ENCODE results near the gene ARHGAP9. TPM values are rescaled to one million over a fixed set of nuclear protein-coding genes. Genes with fewer than 3 reads are reported as not detected.
"Not testable (repeated sequence)": the region's sequence is repeated elsewhere in the genome, so short reads cannot be mapped to it uniquely, and the experiment has no call there.

The ARHGAP9 gene
- total and polyA plus RNA-seq, 2 donors (not counting 1 experiment from before 2014, with no cell fraction given) = under 0.01 to 0.08 TPM

GRCh38 chr12:57498132-57498502 lies 18.5 kb upstream of the ARHGAP9 start:
- Histone ChIP-seq H2AFZ (ENCODE audit: low read length) (no peak overlapping the region), H3K79me2 (ENCODE audit: control insufficient read depth, insufficient read depth, low read length) (no peaks in the 10 kb centered on the region), H3K36me3 (ENCODE audit: control insufficient read depth, insufficient read depth, low read length) (peaks cover 21% of the 10 kb centered on the region), H4K20me1 (ENCODE audit: control insufficient read depth, extremely low read depth, insufficient read depth, low read length) (no peaks in the 10 kb centered on the region), H3K4me2 (ENCODE audit: extremely low read depth, insufficient read depth, low read length) (no peak overlapping the region), H3K9ac (ENCODE audit: insufficient read depth, low read length) (no peak overlapping the region), H3K27ac (ENCODE audit: insufficient read depth, low read length) (no peak overlapping the region), H3K27me3 (ENCODE audit: control insufficient read depth, insufficient read depth, low read length) (no peaks in the 10 kb centered on the region), H3K4me3 (replicated peaks in 1 of 4; ENCODE audit: control extremely low read depth in 1 of 4, insufficient read depth in 1 of 4, low read depth in 3 of 4, low read length in 4 of 4) (no peak overlapping the region), H3K9me3 (ENCODE audit: control insufficient read depth, insufficient read depth, low read depth, low read length) (no peaks in the 10 kb centered on the region), H3K4me1 (ENCODE audit: control insufficient read depth, extremely low read depth, insufficient read depth, low read length) (no peaks in the 10 kb centered on the region)
- no peak for DNase-seq (ENCODE audit: low read depth in 2 of 2)
- TF ChIP-seq EZH2 (IDR thresholded peaks at IDR 0.05; ENCODE audit: low read length, missing control alignments) = no peak
- TF ChIP-seq, protein P1, sequence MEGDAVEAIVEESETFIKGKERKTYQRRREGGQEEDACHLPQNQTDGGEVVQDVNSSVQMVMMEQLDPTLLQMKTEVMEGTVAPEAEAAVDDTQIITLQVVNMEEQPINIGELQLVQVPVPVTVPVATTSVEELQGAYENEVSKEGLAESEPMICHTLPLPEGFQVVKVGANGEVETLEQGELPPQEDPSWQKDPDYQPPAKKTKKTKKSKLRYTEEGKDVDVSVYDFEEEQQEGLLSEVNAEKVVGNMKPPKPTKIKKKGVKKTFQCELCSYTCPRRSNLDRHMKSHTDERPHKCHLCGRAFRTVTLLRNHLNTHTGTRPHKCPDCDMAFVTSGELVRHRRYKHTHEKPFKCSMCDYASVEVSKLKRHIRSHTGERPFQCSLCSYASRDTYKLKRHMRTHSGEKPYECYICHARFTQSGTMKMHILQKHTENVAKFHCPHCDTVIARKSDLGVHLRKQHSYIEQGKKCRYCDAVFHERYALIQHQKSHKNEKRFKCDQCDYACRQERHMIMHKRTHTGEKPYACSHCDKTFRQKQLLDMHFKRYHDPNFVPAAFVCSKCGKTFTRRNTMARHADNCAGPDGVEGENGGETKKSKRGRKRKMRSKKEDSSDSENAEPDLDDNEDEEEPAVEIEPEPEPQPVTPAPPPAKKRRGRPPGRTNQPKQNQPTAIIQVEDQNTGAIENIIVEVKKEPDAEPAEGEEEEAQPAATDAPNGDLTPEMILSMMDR (conservative IDR thresholded peaks at IDR 0.05 in 1 of 2, IDR thresholded peaks at IDR 0.05 in 1 of 2; ENCODE audit: low read depth in 1 of 2, low read length in 2 of 2) = no peak

DNA sequence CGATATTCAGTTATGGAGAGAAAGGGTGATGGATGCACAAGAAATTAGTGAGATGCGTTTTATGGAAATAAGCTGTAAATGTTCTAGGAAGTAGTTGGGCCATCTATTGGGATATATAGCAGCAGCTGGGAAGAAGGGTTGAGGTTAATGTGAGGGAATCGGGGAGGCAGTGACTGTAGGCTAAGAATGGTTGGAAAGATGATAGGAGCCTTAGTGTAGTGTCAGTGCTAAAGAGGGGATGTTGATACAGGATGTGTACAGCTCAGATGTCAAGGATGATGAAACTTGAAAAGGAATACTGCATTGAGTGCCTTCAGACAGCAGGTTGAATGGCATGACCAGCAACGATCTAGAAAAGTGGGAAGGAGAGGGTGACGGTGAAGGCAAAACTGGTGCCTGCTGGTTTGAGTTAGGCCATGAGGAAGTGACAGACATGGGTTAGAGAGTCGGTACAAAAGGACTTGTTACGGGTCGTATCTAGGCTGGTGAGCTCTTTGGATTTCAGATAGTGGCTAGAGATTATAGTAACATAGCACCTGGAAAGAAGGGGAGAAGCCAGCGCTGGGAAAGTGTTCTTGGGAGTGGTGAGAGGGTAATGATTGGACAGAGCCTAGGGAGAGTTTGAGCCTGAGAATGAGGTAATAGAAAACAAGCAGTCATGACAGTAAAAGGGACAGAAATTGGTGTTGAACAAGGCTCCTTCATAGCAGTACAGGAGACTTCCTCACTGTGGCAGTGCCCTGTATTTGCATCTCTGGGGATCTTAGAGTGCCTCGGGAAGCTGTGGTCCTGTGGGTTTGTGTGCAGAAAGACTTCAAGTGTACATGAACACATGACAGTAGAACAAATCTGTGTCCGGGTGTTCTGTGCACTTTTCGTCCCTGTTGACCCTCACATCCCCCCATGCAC lies 17.8 kb upstream of the ARHGAP9 start:
- peaks cover 23% of the 10 kb centered on the region for H3K36me3 ChIP-seq (ENCODE audit: control insufficient read depth, insufficient read depth, low read length)
- no peak overlapping the region for H3K4me3 ChIP-seq (replicated peaks in 1 of 4; ENCODE audit: control extremely low read depth in 1 of 4, insufficient read depth in 1 of 4, low read depth in 3 of 4, low read length in 4 of 4)
- H3K79me2 ChIP-seq (ENCODE audit: control insufficient read depth, insufficient read depth, low read length) = no peaks in the 10 kb centered on the region
- no peak overlapping the region for H3K4me2 ChIP-seq (ENCODE audit: extremely low read depth, insufficient read depth, low read length)
- no peak overlapping the region for H2AFZ ChIP-seq (ENCODE audit: low read length)
- no peak for DNase-seq (ENCODE audit: low read depth in 2 of 2)
- H3K27ac ChIP-seq (ENCODE audit: insufficient read depth, low read length) = no peak overlapping the region
- no peaks in the 10 kb centered on the region for H3K9me3 ChIP-seq (ENCODE audit: control insufficient read depth, insufficient read depth, low read depth, low read length)
- H3K9ac ChIP-seq (ENCODE audit: insufficient read depth, low read length) = no peak overlapping the region
- no peaks in the 10 kb centered on the region for H4K20me1 ChIP-seq (ENCODE audit: control insufficient read depth, extremely low read depth, insufficient read depth, low read length)
- H3K27me3 ChIP-seq (ENCODE audit: control insufficient read depth, insufficient read depth, low read length) = no peaks in the 10 kb centered on the region
- H3K4me1 ChIP-seq (ENCODE audit: control insufficient read depth, extremely low read depth, insufficient read depth, low read length) = no peaks in the 10 kb centered on the region
- TF ChIP-seq EZH2 (IDR thresholded peaks at IDR 0.05; ENCODE audit: low read length, missing control alignments) = no peak
- TF ChIP-seq, protein P1 (conservative IDR thresholded peaks at IDR 0.05 in 1 of 2, IDR thresholded peaks at IDR 0.05 in 1 of 2; ENCODE audit: low read depth in 1 of 2, low read length in 2 of 2) = no peak

DNA sequence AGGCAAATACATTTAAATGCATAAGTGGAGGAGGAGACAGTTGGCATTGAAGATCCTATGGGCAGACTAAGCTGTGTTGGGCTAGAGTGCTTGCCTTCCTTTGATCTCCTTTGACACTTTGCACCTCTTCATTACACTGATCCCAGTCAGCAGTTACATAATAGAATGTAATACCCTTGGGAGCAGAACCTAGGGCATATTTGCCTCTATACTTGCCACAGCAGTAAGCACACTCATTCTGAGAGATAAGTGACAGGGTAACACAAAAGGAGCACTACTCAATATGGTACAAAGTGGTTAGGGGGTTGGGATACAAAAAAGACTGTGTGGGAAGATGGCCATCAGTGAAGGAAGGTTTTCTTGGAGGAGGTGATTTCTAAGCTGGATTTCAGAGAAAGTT lies 17.2 kb upstream of the ARHGAP9 start:
- Histone ChIP-seq H3K27me3 (ENCODE audit: control insufficient read depth, insufficient read depth, low read length) (no peaks in the 10 kb centered on the region), H2AFZ (ENCODE audit: low read length) (no peak overlapping the region), H3K9ac (ENCODE audit: insufficient read depth, low read length) (no peak overlapping the region), H3K4me3 (replicated peaks in 1 of 4; ENCODE audit: control extremely low read depth in 1 of 4, insufficient read depth in 1 of 4, low read depth in 3 of 4, low read length in 4 of 4) (no peak overlapping the region), H3K36me3 (ENCODE audit: control insufficient read depth, insufficient read depth, low read length) (peaks cover 23% of the 10 kb centered on the region), H3K27ac (ENCODE audit: insufficient read depth, low read length) (no peak overlapping the region), H4K20me1 (ENCODE audit: control insufficient read depth, extremely low read depth, insufficient read depth, low read length) (no peaks in the 10 kb centered on the region), H3K79me2 (ENCODE audit: control insufficient read depth, insufficient read depth, low read length) (no peaks in the 10 kb centered on the region), H3K9me3 (ENCODE audit: control insufficient read depth, insufficient read depth, low read depth, low read length) (no peaks in the 10 kb centered on the region), H3K4me1 (ENCODE audit: control insufficient read depth, extremely low read depth, insufficient read depth, low read length) (no peaks in the 10 kb centered on the region), H3K4me2 (ENCODE audit: extremely low read depth, insufficient read depth, low read length) (no peak overlapping the region)
- no peak for DNase-seq (ENCODE audit: low read depth in 2 of 2)
- TF ChIP-seq, protein P1 (conservative IDR thresholded peaks at IDR 0.05 in 1 of 2, IDR thresholded peaks at IDR 0.05 in 1 of 2; ENCODE audit: low read depth in 1 of 2, low read length in 2 of 2) = no peak
- TF ChIP-seq EZH2 (IDR thresholded peaks at IDR 0.05; ENCODE audit: low read length, missing control alignments) = no peak

GRCh38 chr12:57495051-57495701 lies 15.5 kb upstream of the ARHGAP9 start:
- H3K79me2 ChIP-seq (ENCODE audit: control insufficient read depth, insufficient read depth, low read length); H2AFZ ChIP-seq (ENCODE audit: low read length): not testable (repeated sequence)
- peaks cover 22% of the 10 kb centered on the region for H3K36me3 ChIP-seq (ENCODE audit: control insufficient read depth, insufficient read depth, low read length)

More at GRCh38 chr12:57495051-57495701, 15.5 kb upstream of the ARHGAP9 start:
- H3K4me2 ChIP-seq (ENCODE audit: extremely low read depth, insufficient read depth, low read length); H4K20me1 ChIP-seq (ENCODE audit: control insufficient read depth, extremely low read depth, insufficient read depth, low read length); H3K4me1 ChIP-seq (ENCODE audit: control insufficient read depth, extremely low read depth, insufficient read depth, low read length); H3K27me3 ChIP-seq (ENCODE audit: control insufficient read depth, insufficient read depth, low read length); H3K9ac ChIP-seq (ENCODE audit: insufficient read depth, low read length); H3K9me3 ChIP-seq (ENCODE audit: control insufficient read depth, insufficient read depth, low read depth, low read length); H3K27ac ChIP-seq (ENCODE audit: insufficient read depth, low read length); H3K4me3 ChIP-seq (replicated peaks in 1 of 4; ENCODE audit: control extremely low read depth in 1 of 4, insufficient read depth in 1 of 4, low read depth in 3 of 4, low read length in 4 of 4); DNase-seq (ENCODE audit: low read depth in 2 of 2): not testable (repeated sequence)
